LoVo (cell line): ENCODE results near the gene TMEM106C.

Experiments used
- DNase-seq: peaks from one replicate; pipeline ENCODE4 v3.0.0-alpha.2; 2016; ENCODE audit warnings: low spot score

Gene TMEM106C, protein sequence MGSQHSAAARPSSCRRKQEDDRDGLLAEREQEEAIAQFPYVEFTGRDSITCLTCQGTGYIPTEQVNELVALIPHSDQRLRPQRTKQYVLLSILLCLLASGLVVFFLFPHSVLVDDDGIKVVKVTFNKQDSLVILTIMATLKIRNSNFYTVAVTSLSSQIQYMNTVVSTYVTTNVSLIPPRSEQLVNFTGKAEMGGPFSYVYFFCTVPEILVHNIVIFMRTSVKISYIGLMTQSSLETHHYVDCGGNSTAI

DNA sequence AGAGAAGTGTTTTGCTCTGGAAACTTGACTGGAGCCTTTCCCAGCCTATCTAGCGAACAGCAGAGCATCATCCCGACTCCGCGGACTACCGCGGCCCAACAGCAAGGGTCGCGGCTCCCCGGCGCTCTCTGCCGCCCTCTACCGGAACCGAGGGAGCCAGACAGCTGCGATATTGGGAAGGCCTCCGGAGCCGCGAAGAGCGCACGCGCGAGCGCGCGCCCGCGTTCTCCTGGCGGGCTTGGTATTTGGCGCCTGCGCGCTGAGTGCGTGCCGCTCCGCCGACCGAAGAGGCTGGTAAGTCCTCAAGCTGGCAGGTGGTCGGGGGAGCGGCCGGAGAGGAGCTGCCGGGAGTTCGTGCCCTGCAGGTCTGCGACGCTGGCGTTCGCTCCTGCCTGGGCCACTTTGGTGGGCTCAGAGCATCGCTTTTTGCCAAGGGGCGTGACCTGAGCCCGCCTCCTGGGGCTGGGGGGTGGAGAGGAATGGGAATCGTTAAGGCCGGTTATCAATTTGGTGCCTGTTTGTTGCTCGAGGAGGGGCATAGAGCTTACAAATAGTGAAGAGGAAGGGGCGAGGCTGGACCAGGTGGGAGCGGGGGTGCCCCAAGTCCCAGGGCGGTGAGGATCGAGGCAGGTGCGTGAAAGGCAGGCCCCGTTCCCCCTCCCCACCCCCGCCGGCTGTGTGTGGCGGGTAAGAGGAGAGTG, at the start of gene TMEM106C:
Gene TMEM106C (plus strand): TSS at position 257 of the 701 bp plus-strand sequence. CDS start 641 bp downstream, outside the sequence.
- DNase-seq: peak; percentile 99

DNA sequence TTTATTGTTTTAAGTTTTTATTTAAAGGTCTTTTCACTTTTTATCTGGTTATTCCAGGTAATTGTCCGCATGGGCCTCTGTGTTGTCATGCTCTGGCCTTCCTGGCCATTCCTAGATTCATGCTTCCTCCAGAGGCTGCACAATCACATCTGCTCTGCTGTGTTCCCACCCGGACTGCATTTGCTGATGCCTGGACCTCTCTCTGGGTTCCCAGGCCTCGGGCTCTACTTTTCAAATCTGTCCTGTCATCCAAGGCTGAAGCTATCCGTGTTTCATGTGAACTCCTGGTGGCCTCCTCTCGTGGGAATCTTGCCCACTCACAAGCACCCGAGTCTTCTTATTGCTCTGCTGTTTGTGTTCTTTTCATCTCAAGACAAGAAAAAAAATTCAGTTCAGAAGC, 42.5 kb upstream of the TMEM106C start:
- no peak for DNase-seq

DNA sequence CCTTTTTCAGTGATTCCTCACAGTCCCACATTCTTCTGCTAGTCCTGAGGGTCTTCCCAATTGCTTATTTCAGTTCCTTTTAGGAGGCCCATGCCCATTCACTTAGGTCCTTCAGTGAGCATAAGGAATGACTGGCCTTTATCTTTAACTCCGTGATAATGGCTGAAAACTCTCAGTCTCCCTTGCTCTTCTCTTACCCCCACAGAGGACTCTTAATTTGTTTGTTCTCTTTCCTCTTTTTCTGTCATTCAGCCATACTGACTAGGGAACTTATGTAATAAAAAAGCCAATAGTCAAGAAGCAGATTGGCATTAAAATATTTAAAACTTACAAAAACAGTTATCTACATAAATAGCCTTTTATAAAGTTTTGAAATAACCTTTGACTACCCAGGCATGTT, 41.5 kb upstream of the TMEM106C start:
- no peak for DNase-seq

DNA sequence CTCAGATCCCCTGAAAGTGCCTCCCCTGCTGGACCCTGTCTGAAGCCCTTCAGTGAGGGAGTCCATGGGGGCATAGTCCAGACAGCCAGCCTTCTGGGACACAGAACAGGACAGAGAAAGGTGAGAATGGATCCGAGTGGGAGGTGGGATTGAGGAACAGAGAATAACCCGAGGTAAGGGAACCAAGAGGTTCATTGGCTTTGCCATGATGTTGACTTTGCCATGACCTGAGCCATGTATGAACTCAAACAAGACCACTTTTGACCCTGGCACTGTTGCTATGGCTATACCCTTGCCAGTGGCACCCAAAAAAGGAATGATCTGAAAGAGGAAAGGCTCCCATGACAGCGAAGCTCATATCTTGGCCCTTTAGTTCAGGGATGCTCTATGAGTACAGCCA, 36.0 kb upstream of the TMEM106C start:
- DNase-seq: no peak

DNA sequence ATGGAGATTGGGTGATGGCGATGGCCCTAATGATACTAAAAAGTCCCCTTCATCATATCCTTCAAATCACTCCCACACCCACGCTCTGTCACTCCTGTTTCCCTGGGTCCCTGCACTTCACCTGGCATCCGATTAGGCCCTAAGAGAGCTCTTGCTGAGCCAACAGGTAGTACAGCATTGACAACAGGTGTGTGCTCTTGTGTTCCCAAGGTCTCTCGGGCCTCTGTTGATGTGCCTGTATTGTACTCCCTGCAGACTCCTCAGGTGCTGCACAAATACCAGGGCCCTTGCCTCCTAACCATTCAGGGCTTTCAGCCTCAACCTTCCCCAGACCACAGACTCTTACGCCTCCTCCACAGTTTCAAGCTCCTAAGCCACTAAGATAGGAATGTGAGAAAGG, 32.8 kb upstream of the TMEM106C start:
- DNase-seq: no peak

DNA sequence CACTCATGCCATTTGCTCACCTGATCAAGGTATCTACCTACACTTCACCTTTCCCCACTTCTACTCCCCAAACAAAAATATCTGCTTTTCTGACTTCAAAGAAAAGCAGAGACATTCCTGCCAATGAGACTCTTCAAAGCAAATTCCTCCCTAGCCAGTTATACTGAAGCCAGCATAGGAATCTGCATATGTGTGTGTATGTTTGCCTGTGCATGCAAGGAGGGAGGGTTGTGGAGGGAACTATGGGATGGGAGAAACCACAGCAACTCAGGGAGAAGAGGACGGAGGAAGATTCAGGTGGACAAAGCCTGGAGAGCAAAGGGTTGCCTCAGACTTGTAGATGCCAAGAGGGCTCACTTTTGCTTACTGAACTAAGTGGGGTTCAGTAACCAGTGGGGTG, 32.2 kb upstream of the TMEM106C start:
- no peak for DNase-seq

DNA sequence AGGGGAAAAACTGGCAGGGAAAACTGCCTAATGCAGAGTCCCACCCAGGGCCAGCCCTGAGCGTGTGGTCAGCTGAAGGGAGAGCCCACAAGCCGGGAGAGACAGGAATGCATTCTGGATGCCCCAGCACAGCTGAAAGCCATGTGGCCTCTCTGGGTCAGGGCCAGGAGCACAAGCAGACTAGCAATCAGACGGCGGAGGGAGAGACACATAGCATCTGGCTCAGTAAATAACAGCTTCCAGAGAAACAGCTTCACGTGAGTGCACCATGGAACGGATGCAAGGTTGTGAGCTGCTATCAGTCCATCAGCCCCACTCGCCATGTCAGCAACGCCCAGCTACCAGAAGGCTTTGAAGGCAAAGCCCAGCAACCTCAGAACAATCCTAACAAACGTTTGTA, 28.2 kb upstream of the TMEM106C start:
- DNase-seq: no peak

DNA sequence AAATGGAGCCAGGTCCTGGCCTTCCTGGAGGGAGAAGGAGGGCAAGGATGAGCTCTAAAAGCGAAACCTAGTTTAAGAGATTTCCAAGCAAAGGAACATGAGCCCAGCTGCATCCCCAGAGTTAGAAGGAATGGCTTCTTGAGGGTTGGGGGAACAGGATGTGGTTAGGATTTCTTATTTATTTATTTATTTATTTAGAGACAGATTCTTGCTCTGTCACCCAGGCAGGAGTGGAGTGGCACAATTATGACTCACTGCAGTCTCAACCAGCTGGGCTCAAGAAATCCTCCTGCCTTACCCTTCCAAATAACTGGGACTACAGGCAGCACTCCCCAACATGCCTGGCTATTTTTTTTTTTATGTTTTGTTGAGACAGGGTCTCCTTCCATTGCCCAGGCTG, 25.3 kb upstream of the TMEM106C start:
- DNase-seq: no peak

DNA sequence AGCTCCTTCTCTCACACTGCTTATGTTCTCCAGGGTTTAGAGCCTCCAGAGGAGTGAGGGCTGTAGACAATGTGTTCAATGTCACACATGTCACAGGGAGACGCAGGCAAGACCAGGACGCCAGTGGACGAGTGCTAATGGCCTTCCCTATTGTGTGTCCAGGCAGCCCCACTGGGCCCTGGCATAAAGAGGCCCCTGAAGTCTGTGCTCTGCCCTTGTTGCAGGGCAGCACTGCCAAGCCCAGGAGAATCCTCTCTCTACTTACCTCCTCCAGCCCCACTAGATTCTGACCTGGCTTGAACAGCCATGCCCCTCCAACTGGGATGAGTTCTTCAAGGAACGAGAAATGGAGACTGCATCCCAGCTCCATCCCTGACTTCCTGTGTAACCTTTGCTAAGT, 24.8 kb upstream of the TMEM106C start:
- no peak for DNase-seq

DNA sequence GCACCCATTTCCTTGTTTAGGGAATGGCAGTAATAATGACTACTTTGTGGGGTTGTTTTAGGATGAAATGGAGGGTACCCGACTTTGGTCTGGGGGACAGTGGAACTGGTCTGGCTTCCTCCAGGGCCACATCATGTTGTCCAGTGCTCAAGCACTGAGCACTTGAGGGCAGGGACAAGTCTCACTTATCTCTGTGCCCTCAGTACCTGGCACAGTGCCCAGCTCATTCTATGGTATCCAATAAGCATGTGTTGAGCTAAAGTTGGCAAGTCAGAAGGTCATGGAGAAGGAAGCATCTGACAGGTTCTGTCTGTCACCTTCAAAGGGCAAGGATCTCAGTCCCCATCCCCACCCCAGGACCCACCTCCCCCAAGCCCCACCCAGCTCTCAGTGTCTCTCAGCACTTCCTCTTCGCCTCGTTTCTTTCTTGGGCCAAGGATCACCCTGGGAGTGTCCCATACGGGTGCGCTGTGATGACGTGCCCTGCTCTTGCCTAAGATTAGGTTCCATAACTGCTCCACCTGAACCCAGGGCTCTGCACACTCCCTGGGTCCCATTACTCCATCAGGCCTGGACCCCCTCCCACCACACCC, 24.3 kb upstream of the TMEM106C start:
- DNase-seq: peak; percentile 32

DNA sequence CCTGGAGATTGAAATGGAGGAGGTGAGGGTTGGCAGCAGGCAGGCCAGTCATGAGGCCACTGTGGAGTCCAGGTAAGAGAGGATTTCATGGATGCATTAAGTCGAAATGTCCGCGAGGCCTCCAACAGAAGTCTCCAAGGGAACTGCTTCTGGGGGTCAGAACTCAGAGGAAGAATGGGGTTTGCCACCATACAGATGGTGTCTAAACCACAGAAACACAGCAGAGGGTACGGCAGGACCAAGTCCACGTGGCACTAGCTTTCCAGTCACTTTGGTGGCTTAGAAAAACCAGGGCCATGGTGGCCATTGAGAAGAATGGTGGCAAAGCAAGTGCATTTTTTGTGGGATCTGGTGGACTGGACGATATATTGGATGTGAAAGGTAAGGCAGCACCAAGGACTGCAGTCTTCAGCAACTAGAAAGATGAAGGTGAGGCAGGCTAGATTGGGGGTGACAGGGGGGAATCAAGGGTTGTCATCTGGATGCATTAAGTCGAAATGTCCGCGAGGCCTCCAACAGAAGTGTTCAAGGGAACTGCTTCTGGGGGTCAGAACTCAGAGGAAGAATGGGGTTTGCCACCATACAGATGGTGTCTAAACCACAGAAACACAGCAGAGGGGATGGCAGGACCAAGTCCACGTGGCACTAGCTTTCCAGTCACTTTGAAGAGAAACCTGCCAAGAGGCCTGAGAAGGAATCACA, 22.5 kb upstream of the TMEM106C start:
- no peak for DNase-seq

DNA sequence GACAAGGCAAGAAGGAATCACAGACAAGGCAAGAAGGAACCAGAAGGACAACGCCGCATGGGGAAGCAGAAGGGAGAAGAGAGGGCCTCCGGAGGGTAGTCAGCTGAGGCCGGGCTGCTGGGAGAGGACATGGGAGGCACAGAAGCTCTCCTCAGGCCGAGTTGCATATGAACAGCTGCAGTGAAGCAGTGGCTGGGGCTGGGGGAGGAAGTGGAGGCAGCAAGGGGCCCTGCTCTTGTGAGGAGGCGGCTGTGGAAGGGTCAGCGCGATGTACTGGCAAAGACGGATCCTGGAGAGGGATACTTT, 22.0 kb upstream of the TMEM106C start:
- DNase-seq: no peak

DNA sequence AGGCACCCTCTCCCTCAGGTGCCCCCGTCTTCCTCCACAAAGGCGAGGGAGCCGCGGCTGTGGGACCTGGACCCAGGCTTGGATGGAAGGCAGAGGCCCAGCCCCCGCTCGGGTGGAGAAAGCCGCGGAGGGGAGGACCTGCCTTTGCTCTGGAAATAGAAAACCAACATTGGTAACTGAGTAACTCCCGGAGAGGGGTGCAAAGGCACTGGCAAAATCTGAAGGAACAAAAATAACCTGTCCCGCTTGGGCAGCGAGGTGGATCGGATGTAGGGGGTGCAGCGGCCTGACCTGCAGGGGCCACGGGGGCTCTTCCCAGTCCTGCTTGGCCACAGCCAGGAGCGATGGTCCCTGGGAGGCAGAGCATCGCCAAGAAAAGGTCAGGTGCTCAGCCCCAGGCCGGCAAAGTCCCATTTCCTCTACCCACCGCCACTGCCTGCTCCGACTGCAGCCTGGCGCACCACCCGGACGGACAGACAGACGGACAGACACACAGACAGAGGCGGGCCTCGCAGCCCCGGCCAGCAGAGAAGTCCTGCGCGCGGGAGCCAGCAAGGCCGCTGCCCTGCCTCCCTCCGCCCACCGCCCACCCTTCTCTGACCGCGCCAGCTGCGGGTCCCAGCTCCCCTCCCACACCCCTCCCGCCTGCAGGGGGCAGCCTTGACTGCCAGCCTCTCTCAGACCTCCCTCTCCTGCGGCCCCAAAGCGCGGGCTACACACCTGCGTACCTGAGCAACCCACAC, 21.4 kb upstream of the TMEM106C start:
- DNase-seq: no peak

DNA sequence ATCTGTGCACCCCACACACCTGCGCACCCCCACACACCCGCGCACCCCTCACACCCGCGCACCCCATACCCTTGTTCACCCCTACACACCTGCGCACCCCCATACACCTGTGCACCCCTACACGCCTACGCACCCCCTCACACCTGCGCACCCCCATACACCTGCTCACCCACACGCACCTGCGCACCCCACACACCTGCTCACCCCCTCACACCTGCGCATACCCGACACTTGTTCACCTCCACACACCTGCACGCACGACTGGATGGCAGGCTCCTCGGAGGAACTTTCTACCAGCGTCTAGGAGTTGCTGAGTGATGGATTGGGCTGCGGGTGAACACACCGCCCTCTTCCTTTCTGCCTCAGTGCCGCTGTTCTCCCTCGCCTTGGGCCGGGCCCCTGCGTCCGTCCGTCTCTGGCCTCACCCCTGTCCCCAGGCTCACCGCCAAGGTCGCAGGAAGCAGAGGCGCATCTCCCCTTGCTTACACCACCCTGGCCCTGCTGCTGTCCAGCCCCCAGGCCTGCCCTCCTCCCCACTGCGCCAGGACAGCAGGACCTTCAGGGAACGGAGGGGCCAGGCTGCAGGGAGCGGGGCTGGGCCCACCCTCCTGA, 20.7 kb upstream of the TMEM106C start:
- DNase-seq: no peak

DNA sequence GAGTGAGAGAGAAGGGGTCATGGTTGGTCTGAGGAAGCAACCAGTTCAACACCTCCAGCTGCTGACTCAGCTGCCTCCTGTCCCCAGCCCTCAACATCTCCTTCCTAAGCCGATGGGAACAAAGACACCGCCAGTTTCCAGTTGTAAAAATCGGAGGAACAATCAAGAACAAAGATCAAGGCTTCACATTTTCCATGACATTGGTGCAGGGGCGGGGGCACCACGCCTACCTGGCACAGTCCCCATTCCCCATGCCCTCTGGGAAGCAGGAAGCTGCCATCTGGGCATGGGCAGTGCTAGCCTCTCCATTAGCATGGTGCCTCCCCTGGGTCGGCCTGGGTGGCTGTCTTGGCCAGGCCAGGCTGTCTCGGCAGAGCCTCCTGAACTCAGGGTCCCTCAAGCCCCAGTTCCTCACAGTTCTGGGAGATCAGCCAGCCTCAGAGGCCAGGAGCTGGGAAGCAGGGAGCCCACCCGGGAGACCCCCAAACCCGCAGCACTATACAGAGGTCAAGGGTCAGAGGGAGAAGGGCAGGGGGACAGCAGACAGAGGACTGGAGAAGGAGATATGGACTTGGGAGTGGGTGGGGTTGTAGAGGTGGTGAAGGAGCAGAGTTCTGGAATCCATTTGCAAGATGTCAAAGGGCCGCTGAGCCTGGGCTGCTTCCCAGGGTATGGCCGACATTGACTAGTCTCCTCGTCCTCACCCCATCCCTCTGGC, 19.6 kb upstream of the TMEM106C start:
- no peak for DNase-seq

DNA sequence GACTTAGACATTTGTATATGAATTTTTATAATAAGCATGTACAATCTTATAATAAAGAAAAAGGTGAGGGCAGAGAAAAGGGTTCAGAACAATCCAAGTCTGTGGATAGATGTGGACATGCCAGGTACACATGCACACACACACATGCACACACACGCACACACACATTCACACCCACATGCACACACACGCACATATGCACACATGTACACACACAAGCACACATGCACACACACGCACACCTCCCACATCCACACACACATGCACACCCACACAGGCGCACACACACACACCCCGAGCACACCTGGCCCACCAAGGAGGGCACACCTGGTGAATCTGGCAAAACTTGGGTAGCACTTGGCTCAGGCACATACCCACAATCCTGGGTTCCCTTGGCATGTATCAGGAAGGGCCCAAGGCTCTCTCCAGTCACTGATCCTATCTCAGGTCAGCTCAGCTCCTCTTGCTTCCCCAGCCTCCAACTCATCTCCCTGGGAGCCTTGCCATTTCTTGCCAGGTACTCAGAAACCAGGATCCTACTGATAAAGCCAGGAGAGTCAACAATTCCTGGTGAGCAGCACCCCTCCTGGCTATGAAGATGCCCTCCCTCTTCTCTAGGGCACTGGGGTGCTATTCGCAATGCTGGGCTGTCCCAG, 18.6 kb upstream of the TMEM106C start:
- DNase-seq: no peak

DNA sequence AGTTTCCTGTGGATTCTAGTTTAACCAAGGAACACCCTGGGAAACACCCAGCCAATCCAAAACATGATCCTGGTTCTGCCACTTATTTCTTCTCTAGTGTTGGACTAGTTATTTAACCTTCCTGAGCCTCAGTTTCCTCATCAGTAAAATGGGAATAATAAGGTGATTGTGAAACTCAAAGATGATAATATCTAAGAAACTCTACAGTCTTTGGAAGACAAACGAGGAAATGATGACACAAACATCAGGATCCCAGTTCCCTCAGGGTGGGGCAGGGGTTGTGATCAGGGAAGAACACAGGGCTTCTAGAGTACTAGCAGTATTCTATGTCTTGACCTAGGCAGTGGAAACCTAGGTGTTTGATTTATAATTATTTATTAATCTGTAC, 18.1 kb upstream of the TMEM106C start:
- no peak for DNase-seq

DNA sequence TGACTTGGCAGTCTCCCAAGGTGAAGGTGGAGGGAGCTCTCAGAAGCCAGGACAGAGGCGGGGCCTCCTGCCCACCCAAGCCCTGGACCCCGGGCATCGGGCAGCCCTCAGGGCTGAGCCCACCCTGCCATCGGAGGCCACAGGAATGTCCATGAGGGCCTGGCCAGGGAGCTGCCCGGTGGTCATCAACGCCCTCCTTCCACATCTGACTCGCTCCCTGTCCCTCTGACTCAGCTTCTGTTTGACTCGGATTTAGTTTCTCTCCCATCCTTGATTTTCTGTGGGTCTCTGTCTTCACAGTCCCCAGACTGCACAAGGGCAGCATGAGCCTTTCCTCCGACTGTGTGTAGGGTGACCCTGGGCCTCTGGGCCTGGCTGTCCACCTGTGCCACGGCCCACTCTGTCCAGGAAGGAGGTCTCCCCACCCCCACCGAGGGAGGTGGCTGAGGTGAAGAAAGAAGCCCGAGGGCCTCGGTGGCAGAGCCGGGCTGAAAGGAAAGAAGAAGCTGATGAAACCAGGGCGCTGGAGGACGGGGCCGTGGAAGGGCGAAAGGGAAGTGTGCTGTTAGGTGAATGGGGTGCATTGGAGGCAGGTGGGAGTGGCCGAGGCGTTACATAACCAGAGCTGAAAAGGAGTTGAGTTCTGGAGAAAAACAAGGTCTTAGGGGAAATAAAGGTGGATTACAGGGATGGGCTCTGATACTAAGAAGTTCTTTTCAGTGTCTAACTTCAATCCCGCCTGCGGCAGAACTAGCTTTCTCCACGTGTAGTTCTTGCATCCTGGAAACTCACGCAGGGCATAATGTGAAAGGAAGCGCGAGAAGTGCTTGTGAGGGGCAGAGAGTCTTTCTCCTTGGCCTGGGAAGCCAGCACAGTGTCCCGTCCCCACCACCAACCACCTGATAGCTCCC, 16.7 kb upstream of the TMEM106C start:
- DNase-seq: no peak

DNA sequence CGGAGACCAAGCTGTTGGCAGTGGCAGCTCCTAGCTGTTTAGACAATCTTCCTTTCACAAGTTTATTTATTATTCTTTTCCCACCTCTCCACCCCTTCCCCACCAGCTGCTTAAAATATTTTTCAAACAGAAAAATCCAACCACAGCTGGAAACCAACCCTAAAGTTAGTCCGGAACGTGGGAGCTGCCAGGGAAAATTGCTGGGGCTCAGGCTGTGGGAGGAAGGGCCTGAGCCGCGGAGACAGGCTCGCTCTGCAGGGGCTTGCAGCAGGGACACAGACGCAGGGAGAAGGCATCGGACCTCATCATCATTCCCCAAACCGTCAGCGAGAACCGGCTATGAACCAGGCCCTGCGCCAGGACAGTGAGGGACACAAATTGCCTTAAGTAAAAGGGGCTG, 16.1 kb upstream of the TMEM106C start:
- DNase-seq: no peak
